ENCODE data around the gene CLCA1.

The CLCA1 gene

GRCh38 chr1:86499987-86500593 lies 31.4 kb downstream of the CLCA1 start:
- intact Hi-C loops (cut with DNase I) = loop anchor here (10.0 kb wide), 1 partner anchor 115 kb away; no protein-coding TSS in a partner anchor
- no peak for DNase-seq

- intact Hi-C loops (cut with DNase I) = loop anchor here (10.0 kb wide), 1 partner anchor 116 kb away; no protein-coding TSS in a partner anchor
These were observed 32.0 kb downstream of the CLCA1 start for GRCh38 chr1:86500714-86501113.

GRCh38 chr1:86502125-86502646 lies 33.5 kb downstream of the CLCA1 start:
- intact Hi-C loops (cut with DNase I) = loop anchor here (10.0 kb wide), 1 partner anchor 117 kb away; no protein-coding TSS in a partner anchor
- peak in 2 of 42 donors; percentile 10 to 25 for DNase-seq

More at GRCh38 chr1:86500714-86501113, 32.0 kb downstream of the CLCA1 start:
- no peak for DNase-seq

- DNase-seq = peak in 24 of 42 donors; percentile 19 to 72 (median 44)
- intact Hi-C loops (cut with DNase I) = loop anchor here (10.0 kb wide), 1 partner anchor 118 kb away; no protein-coding TSS in a partner anchor
These were observed 34.1 kb downstream of the CLCA1 start for GRCh38 chr1:86502721-86503405.

- DNase-seq = peak in 32 of 42 donors; percentile 11 to 69 (median 36)
- intact Hi-C loops (cut with DNase I) = loop anchor here (10.0 kb wide), 1 partner anchor 119 kb away; no protein-coding TSS in a partner anchor
These were observed 34.8 kb downstream of the CLCA1 start for GRCh38 chr1:86503406-86504136.

- intact Hi-C loops (cut with DNase I) = loop anchor here (10.0 kb wide), 1 partner anchor 119 kb away; no protein-coding TSS in a partner anchor
- peak in 16 of 42 donors; percentile 8 to 69 (median 26) for DNase-seq
These were observed 35.4 kb downstream of the CLCA1 start for GRCh38 chr1:86504137-86504479.

- intact Hi-C loops (cut with DNase I) = loop anchor here (10.0 kb wide), 1 partner anchor 120 kb away; no protein-coding TSS in a partner anchor
- DNase-seq = peak in 1 of 42 donors; percentile 10
These were observed 36.3 kb downstream of the CLCA1 start for GRCh38 chr1:86504895-86505563.

- DNase-seq = no peak
- intact Hi-C loops (cut with DNase I) = loop anchor here (10.0 kb wide), 1 partner anchor 121 kb away; no protein-coding TSS in a partner anchor
These were observed 36.8 kb downstream of the CLCA1 start for GRCh38 chr1:86505564-86505902.

- DNase-seq = peak in 4 of 42 donors; percentile 12 to 58 (median 29)
- intact Hi-C loops (cut with DNase I) = loop anchor here (10.0 kb wide), 1 partner anchor 123 kb away; no protein-coding TSS in a partner anchor
These were observed 39.3 kb downstream of the CLCA1 start for GRCh38 chr1:86507935-86508582.

- intact Hi-C loops (cut with DNase I) = loop anchor here (10.0 kb wide), 1 partner anchor 124 kb away; no protein-coding TSS in a partner anchor
- DNase-seq = no peak
These were observed 39.8 kb downstream of the CLCA1 start for GRCh38 chr1:86508583-86508969.

- intact Hi-C loops (cut with DNase I) = no loop called here
- DNase-seq = peak in 35 of 42 donors; percentile 17 to 83 (median 56)
These were observed 46.9 kb downstream of the CLCA1 start for GRCh38 chr1:86515597-86515996.

- intact Hi-C loops (cut with DNase I) = no loop called here
- DNase-seq = no peak
These were observed 47.6 kb downstream of the CLCA1 start for GRCh38 chr1:86516335-86516734.

- intact Hi-C loops (cut with DNase I) = no loop called here
- no peak for DNase-seq
These were observed 48.6 kb downstream of the CLCA1 start for GRCh38 chr1:86517336-86517735.

GRCh38 chr1:86520789-86521521 lies 52.2 kb downstream of the CLCA1 start:
- intact Hi-C loops (cut with DNase I) = no loop called here
- DNase-seq = no peak

- intact Hi-C loops (cut with DNase I) = no loop called here
- no peak for DNase-seq
These were observed 52.8 kb downstream of the CLCA1 start for GRCh38 chr1:86521522-86521891.

GRCh38 chr1:86522240-86522639 lies 53.5 kb downstream of the CLCA1 start:
- intact Hi-C loops (cut with DNase I) = no loop called here
- no peak for DNase-seq

- DNase-seq = no peak
- intact Hi-C loops (cut with DNase I) = no loop called here
These were observed 55.1 kb downstream of the CLCA1 start for GRCh38 chr1:86523670-86524354.
